NCI-H128 (cell line): Measurements from ENCODE around the gene BCLAF3.

Experiments used
- DNase-seq: peaks from one replicate; lab custom pipeline; 2025; ENCODE audit not compliant: unreplicated experiment; lab: John Stamatoyannopoulos, UW

The BCLAF3 gene

GRCh38 chrX:19990556-19991349, at the start of gene BCLAF3:
BCLAF3 (minus strand) TSS chrX:19991061; CDS start chrX:19970264, 20,797 bp downstream.
- peak; percentile 72 for DNase-seq

- DNase-seq: no peak
These were observed 48.1 kb upstream of the BCLAF3 start for GRCh38 chrX:20038966-20039365.

- no peak for DNase-seq
These were observed 46.3 kb upstream of the BCLAF3 start for GRCh38 chrX:20037186-20037585.

GRCh38 chrX:20032201-20032600, 41.3 kb upstream of the BCLAF3 start:
- DNase-seq: no peak

GRCh38 chrX:20029728-20030127, 38.9 kb upstream of the BCLAF3 start:
- DNase-seq: no peak

GRCh38 chrX:20028588-20028987, 37.7 kb upstream of the BCLAF3 start:
- DNase-seq: no peak

GRCh38 chrX:20026278-20026677, 35.4 kb upstream of the BCLAF3 start:
- no peak for DNase-seq

- DNase-seq: no peak
These were observed 29.0 kb upstream of the BCLAF3 start for GRCh38 chrX:20019672-20020365.

GRCh38 chrX:20016616-20016945, 25.7 kb upstream of the BCLAF3 start:
- no peak for DNase-seq

- no peak for DNase-seq
These were observed 25.2 kb upstream of the BCLAF3 start for GRCh38 chrX:20015945-20016615.

- DNase-seq: no peak
These were observed 24.6 kb upstream of the BCLAF3 start for GRCh38 chrX:20015422-20015821.

GRCh38 chrX:20011608-20012007, 20.7 kb upstream of the BCLAF3 start:
- DNase-seq: no peak

GRCh38 chrX:20007962-20008622, 17.2 kb upstream of the BCLAF3 start:
- no peak for DNase-seq

- DNase-seq: no peak
These were observed 15.0 kb upstream of the BCLAF3 start for GRCh38 chrX:20005883-20006282.

- DNase-seq: no peak
These were observed 10.7 kb upstream of the BCLAF3 start for GRCh38 chrX:20001588-20001987.

GRCh38 chrX:19991350-19991718, 473 bp upstream of the BCLAF3 start:
- no peak for DNase-seq

- DNase-seq: no peak
These were observed 708 bp downstream of the BCLAF3 start for GRCh38 chrX:19990151-19990555.

GRCh38 chrX:19987856-19988255, 3.0 kb downstream of the BCLAF3 start:
- DNase-seq: no peak

- no peak for DNase-seq
These were observed 4.3 kb downstream of the BCLAF3 start for GRCh38 chrX:19986531-19986930.

- no peak for DNase-seq
These were observed 8.9 kb downstream of the BCLAF3 start for GRCh38 chrX:19981947-19982346.

GRCh38 chrX:19975845-19976244, 15.0 kb downstream of the BCLAF3 start:
- no peak for DNase-seq

GRCh38 chrX:19972984-19973383, 17.9 kb downstream of the BCLAF3 start:
- no peak for DNase-seq
